CD4-positive, alpha-beta T cell treated with Interleukin-15 for 4 hours (primary cell): ENCODE data around the gene GRIK3.

Experiments used
- DNase-seq: peaks from one replicate; pipeline ENCODE4 v3.0.0-alpha.2; 2020; ENCODE audit warnings: low spot score

The GRIK3 gene

DNA sequence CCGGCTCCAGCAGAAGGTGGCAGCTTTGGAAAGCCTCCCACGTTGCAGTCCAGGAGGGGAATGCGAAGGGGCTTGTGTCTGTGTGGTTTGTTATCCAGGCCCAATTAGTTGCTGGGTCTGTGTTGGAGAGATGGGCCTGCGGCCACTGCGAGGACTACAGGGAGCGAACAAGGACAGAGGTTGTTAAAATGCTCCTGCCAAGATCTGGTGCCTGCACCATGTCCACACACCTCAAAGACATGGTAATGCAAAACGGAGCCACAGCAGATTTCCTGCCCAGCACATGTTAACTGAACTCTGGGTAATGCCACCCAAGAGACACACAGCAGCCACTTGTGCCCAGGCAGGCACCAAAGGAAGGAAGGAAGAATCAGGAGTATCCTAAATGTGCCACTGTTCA, 18.6 kb downstream of the GRIK3 start:
- DNase-seq: no peak

DNA sequence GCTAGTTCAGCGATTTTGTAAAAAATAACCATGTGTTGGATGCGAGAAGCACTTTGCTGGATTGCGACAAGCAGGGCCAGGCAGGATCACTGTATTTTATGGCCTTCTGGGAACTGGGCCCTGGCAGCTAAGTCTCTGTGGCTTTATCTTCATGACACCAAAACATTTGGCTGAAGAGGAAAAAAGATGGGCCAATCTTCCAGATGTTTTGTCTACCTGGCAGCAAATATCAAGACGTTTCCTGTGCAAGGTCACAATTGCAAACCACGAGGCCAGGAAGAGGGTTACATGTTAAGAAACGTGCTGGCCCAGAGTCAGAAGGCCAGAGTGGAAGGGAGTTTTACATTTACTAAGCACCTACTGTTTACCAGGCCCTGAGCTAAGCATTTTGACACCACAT, 22.1 kb downstream of the GRIK3 start:
- no peak for DNase-seq

DNA sequence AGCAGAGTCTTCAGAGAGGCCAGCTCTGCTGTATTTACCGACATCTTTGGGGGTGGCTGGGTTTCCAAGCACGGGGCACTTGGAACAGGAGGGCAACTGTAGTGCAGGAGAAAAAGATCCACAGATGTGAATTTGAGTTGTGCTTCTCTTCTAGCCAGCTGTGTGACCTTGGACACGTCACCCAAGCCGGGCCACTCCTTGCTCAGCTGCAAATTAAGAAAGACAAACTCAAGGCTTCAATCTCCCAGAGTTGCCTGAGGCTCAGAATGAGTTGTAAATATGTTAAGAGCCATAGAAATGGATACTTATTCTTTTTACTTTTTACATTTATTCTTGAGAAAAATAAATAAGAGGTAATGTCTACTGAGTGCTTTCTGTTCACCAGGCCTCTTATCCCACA, 24.3 kb downstream of the GRIK3 start:
- no peak for DNase-seq

DNA sequence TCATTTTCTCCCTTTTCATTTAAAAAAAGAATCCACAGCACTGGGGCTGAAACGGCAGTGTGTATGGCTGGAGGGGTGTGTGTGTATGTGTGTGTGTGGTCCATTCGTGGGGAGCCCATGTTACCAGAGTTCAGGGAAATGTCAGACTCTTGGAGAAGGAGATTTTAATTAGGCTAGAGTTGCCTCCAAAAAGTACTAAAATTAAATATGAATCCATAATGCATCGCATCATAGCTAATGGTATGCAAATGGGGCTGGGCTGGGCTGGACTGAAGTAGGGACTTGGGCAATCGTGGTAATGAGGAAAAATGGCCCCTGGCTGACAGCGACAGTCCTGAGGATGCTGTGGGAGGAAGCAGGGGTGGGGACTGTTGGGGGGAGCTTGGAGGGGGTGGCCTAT, 24.8 kb downstream of the GRIK3 start:
- DNase-seq: no peak

DNA sequence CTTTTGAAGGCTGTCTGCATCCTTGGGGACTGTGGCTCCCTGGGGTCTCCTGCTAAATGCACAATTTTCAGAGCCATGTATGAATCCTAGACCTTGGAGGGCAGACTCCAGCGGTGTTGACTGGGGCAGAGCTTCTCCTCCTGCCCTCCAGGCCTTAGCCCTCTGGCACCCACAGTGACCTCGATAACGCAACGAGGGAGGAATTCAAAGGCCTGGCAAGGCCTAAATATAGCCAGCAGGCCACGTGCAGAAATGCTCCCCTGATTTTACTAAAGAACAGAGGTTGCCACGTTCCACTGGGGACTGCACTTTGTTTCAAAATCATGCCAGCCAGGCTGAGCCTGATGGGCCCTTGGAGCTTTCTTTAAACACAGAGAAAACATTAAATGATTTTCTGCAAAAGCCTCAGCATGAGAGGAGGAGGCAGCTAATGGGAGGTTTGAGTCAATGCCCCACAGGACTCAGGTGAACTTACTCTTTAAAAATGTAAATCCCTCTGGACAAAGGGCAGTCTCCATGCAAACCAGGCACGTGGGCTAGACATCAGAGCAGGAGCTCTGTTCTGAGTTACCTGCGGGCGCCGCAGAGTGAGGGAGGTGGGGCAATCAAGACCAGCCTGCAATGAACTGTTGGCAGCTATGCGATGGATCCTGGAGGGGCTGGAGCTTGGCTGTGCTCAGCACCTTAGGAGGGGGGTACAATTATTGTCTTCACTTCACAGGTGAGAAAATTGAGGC, 28.0 kb downstream of the GRIK3 start:
- DNase-seq: no peak

GRCh38 chr1:37002898-37003297, 31.4 kb downstream of the GRIK3 start:
- DNase-seq: no peak

GRCh38 chr1:37001703-37002102, 32.6 kb downstream of the GRIK3 start:
- DNase-seq: no peak

DNA sequence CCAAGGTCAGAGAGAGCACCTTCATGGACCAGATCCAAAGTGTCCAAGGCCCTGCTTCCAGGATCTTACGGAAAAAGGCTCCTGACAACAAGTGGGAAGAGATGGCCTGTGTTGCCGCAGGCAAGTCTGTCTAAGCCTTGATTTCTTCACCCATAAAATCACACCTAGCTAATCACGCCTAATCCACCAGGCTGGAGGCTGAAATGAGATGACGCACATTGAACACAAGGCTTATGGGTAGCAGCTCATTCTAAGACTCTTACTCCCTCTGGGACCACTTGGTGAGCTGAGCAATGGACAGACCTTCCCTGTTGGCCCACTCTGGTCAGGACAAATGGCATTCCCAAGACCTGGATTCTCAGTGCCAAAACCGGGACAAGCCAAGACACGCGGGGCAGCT, 38.2 kb downstream of the GRIK3 start:
- DNase-seq: no peak

DNA sequence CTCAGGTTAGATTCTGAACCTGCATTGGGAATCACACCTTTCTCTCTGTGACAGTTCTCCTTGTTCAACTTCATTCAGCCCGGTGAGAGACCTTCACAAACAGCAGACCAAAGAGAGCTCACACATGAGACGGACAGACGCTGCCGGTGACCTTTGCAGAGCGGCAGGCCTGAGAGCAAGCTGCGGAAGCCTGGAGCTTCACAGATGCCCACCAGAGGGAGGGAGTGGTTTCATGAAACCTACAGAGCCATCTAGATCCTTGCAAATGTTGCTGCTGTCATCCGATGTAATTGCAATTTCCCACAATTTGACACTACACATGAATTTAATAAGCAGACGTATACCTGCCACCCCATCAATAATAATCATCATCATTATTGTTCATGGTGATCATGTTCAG, 39.4 kb downstream of the GRIK3 start:
- no peak for DNase-seq

- no peak for DNase-seq
Measured at GRCh38 chr1:36994294-36994693, 40.0 kb downstream of the GRIK3 start.

DNA sequence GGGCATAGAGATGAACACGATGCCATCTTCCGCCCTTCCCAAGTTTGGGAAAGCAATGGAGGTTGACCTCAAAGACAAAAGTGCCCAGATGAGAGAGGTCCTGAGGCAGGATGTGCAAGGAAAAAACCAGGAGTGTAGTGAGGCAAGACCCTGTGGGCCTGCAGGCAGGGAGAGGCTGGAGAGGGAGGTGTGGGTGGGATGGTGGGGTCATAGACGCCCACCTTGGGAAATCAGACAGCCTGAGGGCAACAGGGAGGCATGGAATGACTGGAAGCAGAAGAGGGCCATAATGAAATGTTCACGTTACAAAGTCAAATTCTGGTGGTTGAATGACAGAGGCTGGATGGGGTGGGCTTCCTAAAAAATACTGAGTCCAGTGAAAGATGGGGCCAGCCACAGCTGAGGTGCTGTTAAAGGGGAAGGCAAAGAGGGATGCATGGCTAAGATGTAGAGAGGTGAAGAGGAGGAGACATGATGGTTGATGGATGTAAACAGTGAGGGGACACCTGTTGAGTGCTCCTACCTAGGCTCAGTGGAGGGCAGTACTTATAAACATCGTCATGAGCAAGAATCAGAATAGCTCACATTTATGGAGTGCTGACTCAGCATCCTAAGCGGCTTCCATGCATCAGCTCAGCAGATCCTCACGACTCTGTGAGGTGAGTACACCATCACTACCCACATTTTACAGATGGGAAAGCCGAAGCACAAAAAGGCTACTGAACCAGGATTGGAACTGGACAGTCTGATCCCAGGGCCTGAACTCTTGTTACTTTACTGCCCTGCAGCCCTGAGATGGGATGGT, 42.0 kb downstream of the GRIK3 start:
- DNase-seq: no peak

- DNase-seq: no peak
Measured at GRCh38 chr1:36991551-36991950, 42.8 kb downstream of the GRIK3 start.

GRCh38 chr1:36990928-36991327, 43.4 kb downstream of the GRIK3 start:
- DNase-seq: no peak

GRCh38 chr1:36989241-36989640, 45.1 kb downstream of the GRIK3 start:
- DNase-seq: no peak

- no peak for DNase-seq
Measured at GRCh38 chr1:36988741-36989193, 45.5 kb downstream of the GRIK3 start.

GRCh38 chr1:36988321-36988720, 46.0 kb downstream of the GRIK3 start:
- no peak for DNase-seq

GRCh38 chr1:36987276-36987675, 47.0 kb downstream of the GRIK3 start:
- no peak for DNase-seq

- DNase-seq: no peak
Measured at GRCh38 chr1:36986241-36986985, 47.9 kb downstream of the GRIK3 start.

DNA sequence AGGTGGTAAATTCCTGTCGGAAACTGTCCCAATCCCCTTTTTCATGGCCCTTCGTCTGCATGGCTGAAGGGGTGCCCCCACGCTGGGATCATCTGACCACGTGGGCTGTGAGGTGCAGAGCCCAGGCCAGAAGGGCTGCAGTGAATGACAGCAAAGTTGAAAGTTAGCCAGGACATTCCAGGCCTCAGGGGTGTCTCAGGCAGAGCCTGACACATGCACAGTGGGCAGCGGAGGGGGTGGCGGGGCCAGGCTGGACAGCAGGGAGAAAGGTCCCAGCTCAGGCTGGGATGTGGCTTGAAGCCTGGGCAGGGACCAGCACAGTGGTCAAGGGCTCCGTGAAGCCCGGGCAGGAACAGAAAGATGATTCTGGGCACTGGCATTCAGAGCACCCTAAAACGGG, 49.6 kb downstream of the GRIK3 start:
- DNase-seq: no peak

DNA sequence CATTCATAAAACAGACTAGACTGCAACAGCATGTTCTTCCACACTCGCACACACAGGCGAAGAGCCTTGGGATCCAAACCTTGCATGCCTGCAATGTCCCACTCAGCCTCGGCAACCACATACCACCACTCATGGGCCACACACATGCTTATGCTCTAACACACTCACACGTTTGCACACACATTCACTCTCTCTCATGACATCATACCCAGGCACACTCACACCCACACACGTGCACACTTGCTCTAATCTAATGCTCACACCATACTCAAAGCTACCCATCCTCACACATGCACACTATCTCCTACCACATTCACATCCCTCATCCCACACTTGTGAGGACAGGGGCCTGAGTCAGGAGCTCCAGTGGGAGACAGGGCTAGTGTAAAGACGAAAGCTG, 50.3 kb downstream of the GRIK3 start:
- DNase-seq: no peak

GRCh38 chr1:36982709-36983108, 51.6 kb downstream of the GRIK3 start:
- no peak for DNase-seq

DNA sequence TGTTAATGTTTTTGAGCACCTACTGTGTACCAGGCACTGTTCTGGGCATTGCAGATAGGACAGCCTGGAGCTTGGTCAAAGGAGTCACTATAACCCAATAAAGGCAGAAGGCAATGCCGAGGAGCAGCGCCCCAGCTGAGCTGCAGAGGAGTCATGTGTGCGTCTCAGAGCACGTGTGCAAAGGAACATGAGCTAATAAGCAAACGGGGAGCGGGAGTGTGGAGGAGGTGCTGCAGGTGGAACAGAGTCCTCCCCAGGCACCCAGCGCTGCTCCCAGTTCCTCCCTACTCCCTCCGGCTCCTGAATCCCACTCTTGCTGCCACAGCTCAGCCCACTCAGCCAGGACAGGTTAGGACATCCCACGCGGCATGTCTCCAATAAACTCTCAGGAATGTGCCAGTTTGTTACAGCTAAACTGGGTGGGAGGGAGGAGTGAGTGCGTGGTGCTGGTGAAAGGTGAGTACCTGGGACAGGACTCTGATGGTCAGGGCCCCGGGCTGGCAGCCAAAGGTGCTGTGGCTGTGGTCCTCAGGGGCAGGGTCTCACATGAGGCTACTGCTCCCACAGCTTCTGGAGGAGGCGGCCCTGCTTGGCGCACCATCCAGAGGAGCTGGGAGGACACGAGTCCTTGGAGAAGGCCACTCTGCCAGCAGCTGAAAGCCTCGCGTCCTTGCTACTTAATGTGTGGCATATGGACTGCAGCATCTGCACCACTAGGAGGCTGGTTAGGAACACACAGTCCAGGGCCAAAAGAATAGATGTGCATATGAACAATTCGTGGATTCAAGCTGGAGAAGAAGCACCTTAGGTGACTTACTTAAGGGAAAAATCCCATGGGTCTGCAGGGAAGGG, 52.3 kb downstream of the GRIK3 start:
- DNase-seq: no peak
